ENCODE results near the gene SRMS. TPM values are rescaled to one million over a fixed set of nuclear protein-coding genes. Genes with fewer than 3 reads are reported as not detected.
A peak's percentile ranks its signal among the peaks of the same experiment; 100 is the strongest.

Gene SRMS
- total RNA-seq, 1 experiment from 2014 or later: 3.2 TPM

GRCh38 chr20:63500151-63500901 lies 47.2 kb downstream of the SRMS start:
- no peak overlapping the region for H2AFZ ChIP-seq (ENCODE audit: low read depth, low read length, poor library complexity, severe bottlenecking)
- no peaks in the 10 kb centered on the region for H3K27me3 ChIP-seq (ENCODE audit: insufficient read depth, low read length)
- CTCF ChIA-PET: interaction anchor here (1.0 kb wide), 1 partner anchor 38 kb away, joined by 3 read pairs; no protein-coding TSS in a partner anchor
- no peaks in the 10 kb centered on the region for H3K9me2 ChIP-seq (ENCODE audit: insufficient read depth)
- peaks cover 23 to 43% of the 10 kb centered on the region in 2 experiments for H3K4me1 ChIP-seq (ENCODE audit: control insufficient read depth in 1 of 2, insufficient read depth in 2 of 2, low read length in 2 of 2)
- no peaks in the 10 kb centered on the region; a peak in 1 of 4 replicates for H3K9me3 ChIP-seq (ENCODE audit: control insufficient read depth in 1 of 2, insufficient read depth in 1 of 2, low read depth in 1 of 2, low read length in 2 of 2)
- H3K79me2 ChIP-seq (ENCODE audit: insufficient read depth, low read length): peaks cover 33% of the 10 kb centered on the region
- no peak for ATAC-seq
- POLR2A ChIA-PET: no interaction called here
- H3K4me3 ChIP-seq (replicated peaks in 1 of 2; ENCODE audit: low read depth in 1 of 2, low read length in 2 of 2): no peak overlapping the region
- H4K20me1 ChIP-seq (ENCODE audit: insufficient read depth): no peaks in the 10 kb centered on the region
- H3K4me2 ChIP-seq (ENCODE audit: low read length): peak overlapping the region; percentile 95; the same call in 1 of the 2 replicates
- DNase-seq (ENCODE audit: low read depth, low spot score): no peak
- intact Hi-C loops (cut with micrococcal nuclease): no loop called here
- RAD21 ChIA-PET (ENCODE audit: low non-redundant PET in 1 of 2, low total read pairs in 2 of 2, uncharacterized antibody in 2 of 2, unreplicated experiment in 2 of 2): no interaction called here
- BruUV-seq (replicated peaks): no TSS peak
- peak overlapping the region; percentile 15; the same call in 1 of the 2 replicates for H3K27ac ChIP-seq (ENCODE audit: low read depth, low read length)
- H3K9ac ChIP-seq (ENCODE audit: low read length): no peak overlapping the region
- H3K36me3 ChIP-seq (ENCODE audit: control insufficient read depth in 1 of 2, insufficient read depth in 2 of 2, low read length in 2 of 2): peaks cover 2 to 18% of the 10 kb centered on the region in 2 experiments; a peak in 1 of 4 replicates
- TF ChIP-seq EGR1 (IDR thresholded peaks at IDR 0.05; ENCODE audit: low read depth): no peak
- no peak for TF ChIP-seq ELF1 (IDR thresholded peaks at IDR 0.05; ENCODE audit: borderline replicate concordance, low read depth)
- TF ChIP-seq RAD21 (IDR thresholded peaks at IDR 0.05; ENCODE audit: low read depth): no peak
- TF ChIP-seq SRF (IDR thresholded peaks at IDR 0.05; ENCODE audit: low read depth): no peak
- no peak for TF ChIP-seq EZH2phosphoT487 (IDR thresholded peaks at IDR 0.05; ENCODE audit: borderline replicate concordance)
- TF ChIP-seq YY1 (IDR thresholded peaks at IDR 0.05; ENCODE audit: extremely low read depth, insufficient replicate concordance, low read depth, low read length): no peak
- TF ChIP-seq ZBTB33 (IDR thresholded peaks at IDR 0.05; ENCODE audit: extremely low read depth, insufficient replicate concordance, low read length): no peak
- no peak for TF ChIP-seq FOSL1 (IDR thresholded peaks at IDR 0.05; ENCODE audit: low read depth)
- TF ChIP-seq ZNF274 (IDR thresholded peaks at IDR 0.05; ENCODE audit: low read depth, low read length): no peak
- no peak for TF ChIP-seq REST (IDR thresholded peaks at IDR 0.05; ENCODE audit: low read depth)
- no peak for TF ChIP-seq SIN3A (IDR thresholded peaks at IDR 0.05; ENCODE audit: low read depth)
- no peak for TF ChIP-seq POLR2AphosphoS5 (IDR thresholded peaks at IDR 0.05; ENCODE audit: low read depth, low read length)
- no peak for TF ChIP-seq EZH2 (IDR thresholded peaks at IDR 0.05)
- no peak for TF ChIP-seq JUND (IDR thresholded peaks at IDR 0.05)
- TF ChIP-seq CEBPB (IDR thresholded peaks at IDR 0.05; ENCODE audit: low read depth): no peak
- TF ChIP-seq SP1 (IDR thresholded peaks at IDR 0.05; ENCODE audit: low read depth): no peak
